Right lobe of liver (tissue), 6 donors: ENCODE results near the gene CAPZB. TPM values are rescaled to one million over a fixed set of nuclear protein-coding genes. Genes with fewer than 3 reads are reported as not detected.

Source experiments
- ATAC-seq, 4 donors: fragments of 200-7000 bp; cut with Tn5 transposase; one replicate each; pipeline ENCODE4 v1.9.1; 2020; ENCODE audit warnings: mild to moderate bottlenecking in 4 of 4, moderate library complexity in 4 of 4
- DNase-seq, 3 donors: peaks; one replicate each; pipeline ENCODE4 v3.0.0-alpha.2; 2020
- H3K27ac ChIP-seq, 3 donors: fragments of 200-600 bp; one replicate each; pipeline ENCODE4 v1.8.0; 2022
- H3K27me3 ChIP-seq, 2 donors: fragments of 200-600 bp; one replicate each; pipeline ENCODE4 v1.8.0; 2022
- H3K36me3 ChIP-seq, 4 donors: fragments of 200-600 bp; sonication (generic) in 1 of 4; one replicate each; pipeline versions ENCODE4 v1.5.1 to v1.8.0; 2017 to 2022; ENCODE audit warnings: control low read depth in 1 of 4
- H3K4me1 ChIP-seq, 4 donors: fragments of 200-600 bp; sonication (generic) in 1 of 4; one replicate each; pipeline versions ENCODE4 v1.5.1 to v1.8.0; 2017 to 2022; ENCODE audit warnings: control low read depth in 1 of 4
- H3K4me3 ChIP-seq, 3 donors: fragments of 200-600 bp; one replicate each; pipeline ENCODE4 v1.8.0; 2022
- H3K9me3 ChIP-seq, 4 donors: fragments of 200-600 bp; sonication (generic) in 1 of 4; one replicate each; pipeline versions ENCODE4 v1.5.1 to v1.8.0; 2017 to 2022; ENCODE audit warnings: control low read depth in 1 of 4
- CTCF ChIP-seq, 4 donors: fragments of 200-600 bp in 3 of 4; fragments of 450-650 bp in 1 of 4; IDR thresholded peaks; one replicate each; pipeline versions ENCODE4 v1.5.1 to v1.8.0; 2016 to 2022; ENCODE audit warnings: antibody characterized with exemption in 4 of 4, mild to moderate bottlenecking in 2 of 4
- POLR2A ChIP-seq: fragments of 450-650 bp; IDR thresholded peaks from one replicate; pipeline ENCODE4 v1.6.1; 2017; ENCODE audit warnings: antibody characterized with exemption, mild to moderate bottlenecking
- WGBS: methylation state at CpG from one replicate; pipeline ENCODE4 v1.1.6; 2018; ENCODE audit warnings: low coverage, low lambda C conversion rate; ENCODE audit not compliant: insufficient coverage; ENCODE audit errors: missing lambda C conversion rate; 5-methylcytosine and 5-hydroxymethylcytosine counted together
- intact Hi-C, 2 donors: fragments of 100-400 bp; cut with DNase I; formaldehyde crosslinking; loops; one replicate each; pipeline versions ENCODE4 v1.11.2 to v1.14.1; 2022
- total RNA-seq, 6 experiments: library from RNA; depleted of rRNA in 2 of 6; stranded (reverse); fragments of >200 nt in 2 of 6; fragmentation: NEBNext Ultra II Directional in 3 of 6; extraction: Animal tissue kit (Norgen Biotek cat#: 25700) in 3 of 6; gene quantifications; one replicate each; pipeline versions ENCODE4 v1.1.0 to v1.2.4, GENCODE V29; 2016 to 2023
- donor health status: DM: no; HTN: yes; CAD: no.
- donor health status: DM: no; HTN: no; CAD: no.
- donor health status: DM: no; HTN: no; CAD: no.
- donor health status: DM: no; HTN: yes; CAD: no.
- donor health status: DM: no; HTN: yes; CAD: no.

Gene CAPZB
- total RNA-seq, 6 experiments from 2014 or later, result 53.5 to 117 (median 88.0) TPM

- Histone ChIP-seq H3K27me3 (no peaks in the 10 kb centered on the region), H3K36me3 (no peaks in the 10 kb centered on the region), H3K4me1 (peaks cover 0 to 26% (median 0%) of the 10 kb centered on the region in 4 donors), H3K4me3 (no peak overlapping the region), H3K9me3 (no peaks in the 10 kb centered on the region), H3K27ac (peak overlapping the region in 2 of 3 donors; percentile 30 to 37)
- TF ChIP-seq POLR2A (no peak), CTCF (IDR thresholded peaks at IDR 0.05) (no peak)
- 27% methylated on average over 9 of the region's 13 CpGs for WGBS
- intact Hi-C loops, result no loop called here
- peak; percentile 86 to 96 (median 94) for ATAC-seq
- DNase-seq, result peak; percentile 74 to 85 (median 82)
Observed at GRCh38 chr1:19445417-19446342, 39.7 kb downstream of the CAPZB start.

DNA sequence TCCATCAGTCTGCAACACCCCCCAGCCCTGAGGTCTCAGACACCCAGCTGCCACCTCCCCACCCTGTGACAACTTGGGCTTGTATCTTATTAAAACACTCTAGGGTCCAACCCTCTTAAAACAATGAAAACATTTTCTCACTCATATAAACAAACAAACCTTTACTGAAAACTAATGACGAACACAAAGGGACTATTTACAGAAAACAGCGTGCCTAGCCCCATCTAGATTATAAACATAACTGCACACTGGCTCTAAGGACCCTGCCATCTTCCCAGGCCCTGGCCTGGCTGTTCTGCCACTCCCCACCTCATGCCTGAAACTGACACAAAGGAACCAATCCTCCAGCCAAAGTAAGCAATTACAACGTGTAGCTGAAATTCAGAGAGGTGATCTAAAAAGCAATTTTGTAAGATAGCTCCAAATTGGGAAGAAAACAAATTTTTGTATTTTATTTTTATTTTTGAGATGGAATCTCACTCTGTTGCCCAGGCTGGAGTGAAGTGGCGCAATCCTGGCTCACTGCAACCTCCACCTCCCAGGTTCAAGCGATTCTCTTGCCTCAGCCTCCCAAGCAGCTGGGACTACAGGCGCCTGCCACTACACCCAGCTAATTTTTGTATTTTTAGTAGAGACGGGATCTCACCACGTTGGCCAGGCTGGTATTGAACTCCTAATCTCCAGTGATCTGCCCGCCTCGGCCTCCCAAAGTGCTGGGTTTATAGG is 40.9 kb downstream of the CAPZB start:
- peaks cover 0 to 23% (median 2%) of the 10 kb centered on the region in 4 donors for H3K4me1 ChIP-seq

DNA sequence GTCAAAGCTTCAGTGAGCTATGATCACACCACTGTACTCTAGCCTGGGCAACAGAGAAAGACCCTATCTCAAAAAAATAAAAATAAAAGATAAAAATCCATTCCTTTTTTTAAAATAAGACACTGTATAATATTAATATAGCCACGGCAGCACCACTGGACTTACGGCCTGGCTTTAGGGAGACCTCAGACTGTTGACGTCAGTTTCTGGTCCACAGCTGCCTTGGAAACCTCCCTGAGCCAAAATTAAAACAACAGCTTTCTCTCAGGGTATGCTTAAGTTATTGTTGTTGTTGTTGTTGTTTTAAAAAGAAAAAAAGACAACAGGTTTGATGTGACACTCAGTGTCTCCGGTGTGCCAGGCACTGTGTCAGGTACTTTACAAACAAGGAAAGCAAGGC is 42.0 kb downstream of the CAPZB start:
- Histone ChIP-seq H3K4me1 (peaks cover 0 to 25% (median 4%) of the 10 kb centered on the region in 4 donors), H3K36me3 (no peaks in the 10 kb centered on the region), H3K27me3 (no peaks in the 10 kb centered on the region), H3K27ac (no peak overlapping the region), H3K4me3 (no peak overlapping the region), H3K9me3 (no peaks in the 10 kb centered on the region)
- no peak for DNase-seq
- TF ChIP-seq CTCF (IDR thresholded peaks at IDR 0.05) (no peak), POLR2A (no peak)
- 72% methylated on average over 3 of the region's 4 CpGs for WGBS
- intact Hi-C loops, result no loop called here
- ATAC-seq, result no peak

More for the DNA sequence above, 40.9 kb downstream of the CAPZB start:
- Histone ChIP-seq H3K9me3 (no peaks in the 10 kb centered on the region), H3K27me3 (no peaks in the 10 kb centered on the region), H3K27ac (no peak overlapping the region), H3K36me3 (no peaks in the 10 kb centered on the region), H3K4me3 (no peak overlapping the region)
- DNase-seq (no peak), ATAC-seq (no peak)
- intact Hi-C loops, result no loop called here
- TF ChIP-seq POLR2A (no peak), CTCF (IDR thresholded peaks at IDR 0.05) (no peak)
- 77% methylated on average over 10 of the region's 10 CpGs for WGBS

DNA sequence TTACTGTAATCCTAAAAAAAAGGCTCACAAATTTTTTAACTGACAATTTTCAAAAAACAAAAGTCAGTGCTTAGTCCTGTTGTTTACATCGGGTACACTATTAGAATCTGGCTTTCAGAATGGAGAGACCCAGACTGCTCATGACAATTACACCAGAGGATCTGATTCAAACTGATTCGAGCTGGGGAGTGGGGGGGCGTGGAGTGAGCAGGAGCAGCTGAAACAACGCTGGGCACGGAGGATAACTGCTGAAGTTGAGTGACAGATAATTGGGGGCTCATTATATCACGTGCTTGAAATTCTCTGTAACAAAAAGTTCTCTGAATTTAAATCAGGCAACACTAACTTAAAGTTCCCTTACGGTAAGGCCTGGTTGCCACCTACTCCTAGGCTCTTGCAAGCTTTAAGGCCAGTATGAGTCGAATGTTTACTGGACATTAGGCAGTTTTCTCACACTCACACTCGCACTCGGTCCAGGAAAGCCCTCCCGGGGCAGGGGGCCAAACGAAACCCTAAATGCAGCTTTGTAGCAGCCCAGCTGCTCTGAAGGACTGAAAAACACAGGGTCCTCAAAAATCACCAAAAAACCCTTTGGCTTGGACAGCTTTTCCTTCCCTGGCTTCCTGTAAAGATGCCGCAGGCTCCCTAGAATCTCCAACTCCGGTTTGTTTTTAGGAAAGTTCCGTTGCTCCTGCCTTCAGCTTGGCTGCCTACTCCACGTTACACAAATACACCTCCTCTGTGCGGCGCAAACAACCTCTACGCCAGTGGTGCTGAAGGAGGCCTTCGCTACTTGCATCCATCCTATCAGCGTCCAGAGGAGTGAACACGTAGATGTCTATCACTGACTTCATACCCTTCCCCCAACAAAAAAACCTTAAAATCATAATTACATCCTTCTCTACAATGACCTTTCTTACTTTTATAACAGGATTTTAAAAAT is 42.9 kb downstream of the CAPZB start:
- no peak overlapping the region for H3K4me3 ChIP-seq
- WGBS, result 77% methylated on average over 18 of the region's 22 CpGs
- no peaks in the 10 kb centered on the region for H3K9me3 ChIP-seq
- no peak for DNase-seq
- H3K36me3 ChIP-seq, result no peaks in the 10 kb centered on the region
- intact Hi-C loops, result no loop called here
- no peak overlapping the region for H3K27ac ChIP-seq
- ATAC-seq, result no peak
- H3K27me3 ChIP-seq, result no peaks in the 10 kb centered on the region
- peaks cover 0 to 31% (median 7%) of the 10 kb centered on the region in 4 donors for H3K4me1 ChIP-seq
- no peak for TF ChIP-seq CTCF (IDR thresholded peaks at IDR 0.05)
- no peak for TF ChIP-seq POLR2A
